Mucosa of gallbladder (tissue), 1 donor: ENCODE measurements around the gene GALNT14. TPM values are rescaled to one million over a fixed set of nuclear protein-coding genes. Genes with fewer than 3 reads are reported as not detected.

Source experiments
- DNase-seq: peaks from one replicate; pipeline ENCODE4 v3.0.0-alpha.2; 2020; ENCODE audit warnings: low spot score
- total RNA-seq: library from RNA; stranded (reverse); gene quantifications from one replicate; pipeline ENCODE4 v1.2.1, GENCODE V29; 2021
- donor health status: DM: no; HTN: no; CAD: no.

GALNT14 gene
- total RNA-seq, 1 donor from 2014 or later: 7.6 TPM

DNA sequence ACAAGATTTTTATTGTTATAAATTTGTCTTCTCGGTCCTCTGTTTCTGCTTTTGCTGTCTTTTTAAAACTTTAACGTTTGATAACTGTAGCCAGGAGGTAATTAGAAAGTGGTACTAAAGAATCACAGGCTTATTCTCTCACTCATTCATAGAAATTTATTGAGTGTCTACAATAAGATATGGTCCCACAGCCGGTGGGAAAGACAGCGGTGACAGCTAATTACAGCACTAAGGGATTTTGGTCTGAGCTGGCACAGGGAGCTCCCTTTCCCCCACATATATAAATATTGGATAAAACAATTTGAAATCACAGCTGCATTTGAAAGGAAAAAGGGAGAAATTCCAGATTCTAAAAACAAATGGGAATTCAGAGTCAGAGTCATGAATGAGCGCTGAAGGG is 237.9 kb downstream of the GALNT14 start:
- DNase-seq: no peak

DNA sequence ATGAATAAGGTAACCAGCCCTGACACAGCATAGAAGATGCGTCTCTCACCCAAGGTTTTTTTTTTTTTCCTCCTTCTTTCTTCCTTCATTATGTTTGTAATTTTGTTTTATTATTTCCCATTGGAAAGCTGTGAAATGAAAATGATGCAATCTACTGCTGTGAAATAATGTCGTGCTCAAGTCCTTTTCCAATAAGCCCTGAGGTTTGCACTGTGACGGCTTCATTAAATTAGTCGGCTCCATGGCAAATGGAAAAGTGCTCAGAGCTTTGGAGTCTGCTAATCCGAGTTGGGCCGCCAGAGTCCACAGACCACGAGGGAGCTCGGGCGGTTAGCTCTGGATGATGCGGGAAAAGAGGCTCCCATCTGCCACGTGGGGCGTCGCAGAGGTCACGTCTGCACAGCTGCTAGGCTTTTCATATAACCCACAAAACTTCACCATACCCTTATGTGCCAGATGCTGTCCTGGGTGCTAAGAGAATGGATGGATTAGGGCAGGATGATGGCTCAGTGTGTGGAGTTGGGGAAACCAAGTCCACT is 238.7 kb downstream of the GALNT14 start:
- DNase-seq: no peak

DNA sequence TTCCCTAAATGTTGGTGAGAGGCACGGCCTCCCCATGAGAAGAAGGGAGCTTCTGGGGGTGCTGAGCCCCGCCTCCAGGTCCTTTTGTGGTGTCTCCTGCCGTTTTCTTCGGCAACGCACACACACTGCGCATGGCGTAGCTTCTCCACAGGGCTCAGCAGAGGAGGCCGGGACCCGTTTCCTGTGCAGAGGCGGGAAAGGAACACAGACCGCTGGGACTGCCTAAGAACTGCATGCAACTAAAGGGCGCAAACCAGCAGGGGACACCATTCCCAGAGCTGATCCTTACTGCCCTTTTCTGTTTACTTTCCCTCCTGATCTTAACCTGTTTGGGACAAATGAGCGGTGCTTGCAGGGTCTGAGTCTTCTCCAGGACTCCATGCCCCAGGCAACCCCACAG is 240.7 kb downstream of the GALNT14 start:
- DNase-seq: no peak

DNA sequence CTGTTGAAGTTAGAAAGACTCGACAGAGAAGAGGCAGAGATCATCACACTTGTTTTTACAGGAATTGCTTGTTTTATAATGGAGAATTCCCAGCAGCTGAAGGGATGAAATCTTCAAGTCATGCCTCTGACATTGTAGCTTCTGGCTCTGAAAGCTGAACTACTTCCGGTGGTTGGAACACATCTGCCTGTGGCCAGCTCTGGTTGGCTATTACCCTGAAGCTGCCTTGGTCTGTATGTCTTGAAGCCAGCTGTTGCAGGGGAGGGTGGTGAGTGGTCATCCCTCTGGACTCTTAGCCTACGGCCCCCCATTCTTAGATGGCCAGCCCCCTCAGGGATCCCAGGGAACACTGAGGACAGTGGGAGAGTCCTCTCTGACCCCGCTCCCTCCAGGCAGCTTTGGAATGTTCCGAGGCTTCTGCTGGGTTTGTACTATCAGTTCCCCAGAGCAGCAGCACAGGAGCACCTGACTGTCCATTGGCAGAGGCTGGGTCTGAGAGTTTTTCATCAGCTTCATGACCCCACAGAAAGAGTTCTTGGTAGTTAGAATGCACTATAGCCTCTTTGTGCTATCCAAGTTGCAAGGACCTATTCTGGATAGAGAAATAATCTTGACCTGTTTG is 243.6 kb downstream of the GALNT14 start:
- no peak for DNase-seq

DNA sequence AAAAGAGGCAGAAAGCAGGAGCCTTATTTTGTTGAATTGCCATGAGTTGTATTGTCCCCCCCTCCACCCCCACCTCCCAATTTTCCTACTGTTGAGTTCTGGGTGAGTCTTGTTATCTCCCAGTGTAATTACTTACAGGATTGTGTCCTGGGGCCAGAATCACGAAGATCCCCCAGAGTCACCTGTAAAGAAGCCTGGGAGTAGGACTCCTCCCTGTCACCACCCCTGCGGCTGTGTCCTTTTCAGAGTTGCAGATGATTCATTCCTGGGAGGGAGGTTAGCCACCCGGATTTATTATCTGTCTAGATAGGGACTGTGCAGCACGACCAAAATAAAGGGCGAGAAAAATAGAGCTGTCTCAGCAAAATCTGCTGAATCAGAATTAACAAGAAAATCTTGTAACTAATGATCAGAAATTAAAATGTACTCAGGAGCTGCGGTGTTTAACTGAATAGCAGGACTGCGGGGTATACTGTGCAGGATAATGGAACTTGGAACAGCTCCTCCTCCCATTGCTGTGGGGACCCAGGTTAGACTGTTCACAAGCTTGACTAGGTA is 249.3 kb downstream of the GALNT14 start:
- DNase-seq: no peak

DNA sequence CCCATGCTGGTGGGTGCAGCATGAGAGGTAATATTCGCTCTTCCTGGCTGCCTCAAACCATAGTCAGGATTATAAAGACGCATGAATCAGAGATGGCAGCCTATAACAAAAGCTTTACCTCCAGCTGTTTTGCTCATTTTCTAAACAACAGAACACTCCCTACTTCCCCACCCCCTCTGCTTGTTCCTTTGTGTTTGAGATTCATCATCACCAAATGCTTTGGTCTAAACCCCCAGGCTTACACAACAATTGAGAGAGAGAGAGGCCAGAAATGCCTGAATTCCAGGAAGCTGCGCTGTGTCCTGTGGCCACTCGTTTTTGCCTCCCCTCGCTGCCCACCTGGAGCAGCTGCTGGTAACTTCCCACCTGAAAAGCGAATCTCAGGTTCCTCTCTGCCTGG is 252.2 kb downstream of the GALNT14 start:
- DNase-seq: no peak

DNA sequence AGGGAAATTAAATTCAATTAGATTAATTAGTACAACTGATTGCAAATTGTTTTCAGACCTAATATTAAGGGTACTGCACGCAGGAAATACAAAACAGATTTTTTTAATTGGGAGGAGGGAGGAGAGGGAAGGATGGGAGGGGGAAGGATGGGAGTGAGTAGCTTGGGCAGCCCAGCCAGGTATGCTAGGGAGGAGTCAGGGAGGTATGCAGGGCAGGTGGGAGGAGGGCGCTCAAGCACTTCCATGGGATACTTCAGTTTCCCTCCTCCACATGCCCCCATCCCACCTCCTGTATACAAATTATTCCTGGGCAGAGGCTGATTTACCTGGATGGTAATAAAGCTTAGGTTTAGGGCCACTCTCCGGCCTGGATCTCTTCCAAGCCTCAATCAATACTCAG is 254.4 kb downstream of the GALNT14 start:
- no peak for DNase-seq

DNA sequence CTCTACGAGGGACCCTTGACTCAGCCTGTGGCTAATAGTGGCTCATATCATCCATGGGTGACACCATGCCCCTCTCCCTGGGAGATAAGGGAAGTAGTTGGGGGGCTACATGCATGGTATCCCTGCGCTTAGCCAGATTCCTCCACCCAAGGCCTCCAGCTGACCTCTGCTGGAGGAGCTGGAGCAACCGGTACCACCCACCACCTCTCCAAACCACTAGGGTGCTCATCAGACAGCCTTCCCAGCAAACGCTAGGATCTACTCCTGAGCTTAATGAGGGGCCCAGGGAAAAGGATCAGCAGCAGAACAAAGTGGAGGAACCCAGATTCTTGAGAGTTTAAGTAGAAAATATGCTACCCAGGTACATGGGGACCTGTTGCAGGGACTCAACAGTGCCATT is 255.1 kb downstream of the GALNT14 start:
- DNase-seq: no peak

DNA sequence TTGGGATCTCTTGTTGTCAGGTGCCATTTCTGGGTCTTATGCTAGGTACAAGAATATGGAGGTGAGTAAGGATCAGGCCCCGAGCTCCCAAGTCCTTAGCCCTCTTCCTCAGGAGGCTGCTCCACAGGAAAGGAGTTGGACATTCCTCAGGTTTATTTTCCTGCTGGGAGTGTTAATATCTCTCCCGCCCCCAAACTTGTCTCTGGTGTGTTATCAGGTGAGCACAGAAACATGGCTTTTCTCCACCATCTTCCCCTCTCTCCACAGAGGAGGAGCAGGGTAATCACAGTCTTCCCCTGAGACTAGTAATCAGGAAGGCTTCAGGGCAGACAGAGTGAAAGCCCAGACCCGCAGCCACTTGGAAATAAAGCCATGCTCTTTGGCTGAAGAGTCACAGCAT is 257.7 kb downstream of the GALNT14 start:
- DNase-seq: no peak

DNA sequence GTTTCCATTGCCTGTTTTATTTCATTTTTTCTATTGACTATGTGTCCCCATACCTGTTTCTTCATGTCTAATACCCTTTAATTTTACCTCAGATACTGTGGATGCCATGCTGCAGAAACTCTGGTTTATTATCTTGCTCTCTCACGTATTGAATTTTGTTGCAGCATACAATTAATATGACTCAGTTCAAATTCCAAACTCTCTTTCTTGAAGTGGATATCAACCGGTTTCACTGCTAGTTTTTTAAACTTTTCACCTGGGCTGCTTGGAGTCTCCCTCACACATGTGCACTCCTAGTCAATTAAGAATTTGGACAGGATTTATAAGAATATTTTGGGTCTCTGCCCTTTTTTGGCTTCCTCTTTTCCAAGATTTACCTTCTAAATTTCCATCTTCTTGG is 260.4 kb downstream of the GALNT14 start:
- no peak for DNase-seq

DNA sequence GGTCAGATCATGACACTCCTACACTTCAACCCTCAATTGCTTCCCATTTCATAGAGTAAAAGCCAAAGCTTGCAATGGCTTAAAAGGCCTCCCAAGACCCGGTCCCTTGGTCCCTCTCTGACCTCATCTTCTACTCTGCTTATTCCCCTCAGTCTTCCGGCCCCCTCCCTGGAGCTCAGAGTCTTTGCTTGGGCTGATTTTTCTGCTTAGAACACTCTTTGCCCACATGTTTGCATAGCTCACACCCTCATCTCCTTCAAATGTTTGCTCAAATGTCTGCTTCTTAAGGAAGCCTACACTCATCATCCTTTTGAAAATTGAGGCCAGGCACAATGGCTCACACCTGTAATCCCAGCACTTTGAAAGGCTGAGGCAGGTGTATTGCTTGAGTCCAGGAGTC is 265.4 kb downstream of the GALNT14 start:
- no peak for DNase-seq

DNA sequence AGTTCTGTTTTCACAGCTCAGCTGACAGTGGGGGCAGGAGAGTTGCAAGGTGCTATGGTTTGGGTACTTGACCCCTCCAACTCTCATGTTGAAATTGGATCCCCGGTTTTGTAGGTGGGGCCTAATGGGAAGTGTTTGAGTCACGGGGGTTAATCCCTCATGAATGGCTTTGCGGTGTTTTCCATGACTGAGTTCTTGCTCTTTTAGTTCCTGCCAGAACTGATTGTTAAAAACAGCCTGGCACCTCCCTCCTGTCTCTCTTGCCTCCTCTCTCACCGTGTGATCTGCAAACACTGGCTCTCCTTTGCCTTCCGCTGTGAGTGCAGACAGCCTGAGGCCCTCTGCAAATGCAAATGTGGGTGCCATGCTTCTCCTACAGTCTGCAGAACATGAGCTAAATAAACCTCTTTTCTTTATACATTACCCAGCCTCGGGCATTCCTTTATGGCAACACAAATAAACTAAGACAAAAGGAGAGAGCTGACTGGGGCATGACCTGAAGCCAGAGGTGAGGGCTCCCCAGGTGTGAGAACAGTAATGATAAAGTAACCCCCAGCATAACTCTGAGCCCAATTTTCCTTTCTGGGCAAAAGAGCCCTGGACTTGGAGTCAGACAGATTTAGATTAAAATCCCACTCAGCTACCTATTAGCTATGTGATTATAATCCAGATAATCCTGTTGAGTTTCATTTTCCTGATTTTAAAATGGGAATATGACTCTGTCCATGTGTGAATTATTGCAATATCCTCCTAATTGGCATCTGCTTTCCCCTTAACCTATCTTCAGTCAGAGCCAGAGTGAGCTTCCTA is 266.1 kb downstream of the GALNT14 start:
- no peak for DNase-seq

DNA sequence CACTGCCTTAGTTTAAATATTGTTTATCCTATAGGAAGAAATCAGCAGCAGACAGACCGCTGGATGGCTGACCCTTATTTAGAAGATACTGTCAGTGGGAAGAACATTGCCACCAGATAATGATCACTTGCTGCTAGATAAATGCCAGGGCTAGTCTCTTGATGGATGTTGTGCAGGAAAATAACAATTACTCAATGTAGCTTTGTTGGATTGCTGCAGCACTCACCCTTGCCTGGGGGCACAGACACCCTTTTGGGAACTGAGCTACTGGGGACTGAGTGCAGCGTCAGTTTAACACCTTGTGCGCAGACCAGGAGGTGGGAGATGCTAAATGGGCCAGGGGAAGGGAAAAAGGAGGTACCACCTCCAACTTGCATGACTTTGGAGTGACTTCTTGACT is 266.8 kb downstream of the GALNT14 start:
- no peak for DNase-seq

DNA sequence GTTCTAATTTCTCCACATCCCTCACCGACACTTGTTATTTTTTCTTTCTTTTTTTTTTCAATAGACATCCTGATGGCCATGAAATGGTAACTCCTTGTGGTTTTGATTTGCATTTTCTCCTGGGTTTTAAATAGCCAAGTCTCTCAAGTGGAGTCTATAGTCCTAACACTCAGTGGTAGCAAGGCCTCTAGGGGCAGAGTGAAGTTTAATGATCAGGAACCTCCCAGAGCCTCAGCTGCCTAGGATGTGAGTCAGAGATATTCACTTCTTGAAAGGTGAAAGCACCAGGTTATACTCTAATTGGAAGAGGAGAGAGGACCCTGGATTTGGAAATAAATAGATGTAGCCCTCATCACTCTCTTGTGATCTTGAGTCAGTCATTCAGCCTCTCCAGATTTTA is 268.3 kb downstream of the GALNT14 start:
- DNase-seq: no peak

DNA sequence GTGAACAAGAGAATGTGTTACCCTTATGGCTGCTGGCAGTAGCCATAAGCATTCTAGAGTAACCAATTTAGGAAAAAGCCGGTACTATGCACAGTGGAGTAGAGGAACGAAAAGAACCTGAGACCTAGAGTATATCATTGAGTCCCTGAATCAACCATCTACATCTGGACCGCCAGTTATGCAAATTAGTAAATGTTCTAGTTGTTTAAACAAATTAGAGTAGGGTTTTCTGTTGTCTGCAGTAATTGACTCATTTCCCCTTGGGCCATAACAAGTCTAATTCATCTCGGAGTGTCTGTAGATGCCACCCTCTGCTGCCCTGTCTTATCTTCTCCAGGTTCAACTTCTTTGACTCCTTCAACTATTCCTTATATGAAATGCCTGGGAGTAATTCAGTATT is 270.9 kb downstream of the GALNT14 start:
- DNase-seq: no peak

DNA sequence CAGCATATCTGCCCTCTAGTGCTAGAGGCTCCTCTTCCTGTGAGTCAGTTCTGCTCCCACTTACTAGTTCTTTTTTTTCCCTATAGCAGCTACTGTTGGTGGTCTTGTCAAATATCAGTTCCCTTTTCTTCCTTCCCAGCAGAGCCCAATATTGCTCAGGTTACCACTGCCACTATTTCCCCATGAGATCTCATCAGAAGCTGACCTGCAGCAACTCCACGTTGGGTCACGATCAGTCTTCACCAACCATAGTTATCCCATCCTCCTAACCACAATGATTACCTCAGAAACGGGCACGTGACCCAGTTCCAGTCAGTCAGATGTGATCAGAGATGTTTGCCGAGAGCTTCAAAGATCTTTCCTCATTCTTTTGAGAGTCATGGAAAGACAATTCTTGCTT is 271.3 kb downstream of the GALNT14 start:
- DNase-seq: no peak

DNA sequence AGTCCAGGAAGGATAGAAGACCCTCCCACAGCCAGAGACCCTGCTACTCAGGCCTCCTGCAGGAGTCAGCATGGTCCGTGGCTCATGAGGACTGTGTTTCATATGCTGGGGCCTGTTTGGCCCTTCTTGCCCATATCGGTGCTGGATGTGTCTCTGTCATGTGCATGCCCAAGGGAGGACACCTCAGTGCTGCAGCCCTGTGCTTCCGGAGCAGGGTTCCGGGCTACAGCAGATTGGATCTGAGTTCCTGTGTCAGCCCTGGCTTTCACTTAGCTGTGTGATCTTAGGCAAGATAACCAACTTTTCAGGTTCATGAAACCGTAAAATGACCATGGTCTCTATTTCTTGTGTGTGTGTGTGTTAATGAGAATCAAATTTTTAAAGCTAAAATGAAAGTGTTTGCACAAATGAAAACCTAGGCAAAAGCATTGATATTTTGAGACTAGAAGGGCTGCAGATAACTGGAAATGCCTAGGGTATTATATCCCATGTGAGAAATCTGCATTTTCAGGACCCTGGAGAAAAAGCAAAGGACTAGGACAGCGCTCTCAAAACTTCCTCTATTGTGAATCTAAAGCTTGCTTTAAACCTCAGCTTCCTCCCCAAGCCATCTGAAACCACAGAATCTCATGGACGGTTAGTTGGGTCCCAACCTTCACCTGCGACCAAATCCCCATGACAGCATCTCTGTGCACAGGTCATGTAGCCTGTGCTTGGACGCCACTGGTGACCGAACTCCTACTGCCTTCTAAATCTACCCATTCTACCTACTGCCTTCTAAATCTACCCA is 272.2 kb downstream of the GALNT14 start:
- no peak for DNase-seq

DNA sequence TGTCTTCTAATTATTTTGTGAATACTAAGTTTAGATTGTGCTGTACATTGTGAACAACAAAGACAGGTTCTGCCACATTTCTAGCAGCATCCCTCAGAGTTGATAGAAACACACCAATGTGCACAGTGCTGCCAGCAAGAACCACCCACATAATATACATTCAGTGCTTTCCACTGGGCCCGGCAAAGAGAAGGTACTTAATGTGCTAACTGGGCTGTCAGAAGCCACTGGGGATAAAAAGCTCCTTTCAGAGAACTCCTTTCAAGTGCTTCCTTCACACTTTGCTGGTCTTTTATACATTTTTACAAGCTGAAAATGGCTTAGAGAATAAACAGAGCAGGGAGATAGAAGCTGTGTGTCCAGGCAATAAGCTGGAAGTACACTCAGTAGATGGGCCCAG is 273.0 kb downstream of the GALNT14 start:
- no peak for DNase-seq

DNA sequence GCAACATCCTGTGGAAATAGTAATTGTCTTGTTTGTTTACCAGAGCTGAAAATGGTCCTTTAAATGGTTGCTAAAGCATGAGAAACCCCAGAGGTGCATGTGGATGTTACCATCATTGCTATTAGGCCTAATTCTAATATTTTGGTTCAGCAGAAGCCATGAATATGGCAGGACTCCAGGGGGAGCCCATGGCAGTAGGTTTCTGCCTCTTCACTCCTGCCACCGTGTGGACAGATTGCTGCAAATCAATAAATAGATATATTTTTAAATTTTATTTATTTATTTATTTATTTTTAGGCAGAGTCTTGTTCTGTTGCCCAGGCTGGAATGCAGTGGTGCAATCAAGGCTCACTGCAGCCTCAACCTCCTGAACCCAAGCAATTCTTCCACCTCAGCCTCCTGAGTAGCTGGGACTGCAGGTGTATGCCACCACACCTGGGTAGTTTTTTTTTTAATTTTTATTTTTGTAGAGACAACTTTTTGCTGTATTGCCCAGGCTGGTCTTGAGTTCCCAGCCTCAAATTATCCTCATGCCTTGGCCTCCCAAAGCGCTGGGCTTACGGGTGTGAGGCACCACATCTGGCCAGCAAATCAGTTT is 276.1 kb downstream of the GALNT14 start:
- DNase-seq: peak; percentile 63

DNA sequence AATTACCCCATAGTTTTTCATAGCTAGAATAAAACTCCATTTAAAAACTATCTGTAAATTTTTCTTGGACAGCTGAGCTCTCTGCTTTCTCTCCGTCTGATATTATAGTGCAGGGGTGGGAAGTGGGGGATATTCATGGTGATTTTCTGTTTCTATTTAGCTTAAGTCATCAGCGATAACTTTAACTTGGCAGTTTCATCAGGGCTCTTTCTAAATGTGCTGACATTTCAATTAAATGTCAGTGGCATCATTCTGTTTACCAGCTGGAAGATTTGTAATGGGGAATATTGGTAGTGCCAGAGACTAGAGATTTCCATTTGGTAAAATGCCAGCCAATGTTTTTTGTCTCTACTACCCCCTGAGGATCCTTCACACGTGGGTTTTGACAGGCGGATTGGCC is 277.5 kb downstream of the GALNT14 start:
- no peak for DNase-seq
